IMR-90 (cell line): ENCODE results near the gene DGKQ. TPM values are rescaled to one million over a fixed set of nuclear protein-coding genes. Genes with fewer than 3 reads are reported as not detected.
A peak's percentile ranks its signal among the peaks of the same experiment; 100 is the strongest.

Source experiments
- ATAC-seq: fragments of 200-7000 bp; cut with Tn5 transposase; 2 replicates; pipeline ENCODE4 v1.9.1; 2020; ENCODE audit warnings: low read depth, mild to moderate bottlenecking, moderate library complexity
- BruUV-seq: library from RNA; stranded (reverse); fragments of 400-500 nt; replicated peaks from 2 replicates; lab custom pipeline; 2021; lab: Mats Ljungman, UMichigan
- CTCF ChIA-PET: fragments of 300-600 bp; formaldehyde crosslinking; extraction: SDS; loops from one replicate; lab custom pipeline; 2021; ENCODE audit warnings: antibody characterized with exemption; lab: Yijun Ruan, JAX
- POLR2A ChIA-PET: fragments of 300-600 bp; sonication (Branson Sonifier 250); formaldehyde crosslinking; loops from one replicate; lab custom pipeline; 2022; ENCODE audit warnings: antibody characterized with exemption; ENCODE audit not compliant: unreplicated experiment; lab: Charles Lee
- DNase-seq: peaks from one replicate; pipeline ENCODE4 v3.0.0; 2013
- H2AFZ ChIP-seq: replicated peaks from 2 replicates; pipeline ENCODE3; 2013; ENCODE audit warnings: low read length, mild to moderate bottlenecking; ENCODE audit not compliant: poor library complexity
- H2AK5ac ChIP-seq: 2 replicates; pipeline ENCODE4 v1.6.1; 2013; ENCODE audit warnings: low read depth, low read length, inconsistent platforms
- H2AK9ac ChIP-seq: replicated peaks from 2 replicates; pipeline ENCODE3; 2013; ENCODE audit warnings: mild to moderate bottlenecking, low read depth, low read length, moderate library complexity; ENCODE audit not compliant: poor library complexity
- H2BK120ac ChIP-seq: 2 replicates; pipeline ENCODE4 v1.6.1; 2013; ENCODE audit warnings: low read depth, low read length, inconsistent platforms
- H2BK15ac ChIP-seq: 3 replicates; pipeline ENCODE4 v1.6.1; 2013; ENCODE audit warnings: low read depth, low read length, inconsistent platforms
- H2BK20ac ChIP-seq: 2 replicates; pipeline ENCODE4 v1.6.1; 2013; ENCODE audit warnings: low read depth, mild to moderate bottlenecking, inconsistent platforms, low read length, moderate library complexity
- H2BK5ac ChIP-seq: 2 replicates; pipeline ENCODE4 v1.6.1; 2013; ENCODE audit warnings: mild to moderate bottlenecking, low read depth, low read length, inconsistent platforms; ENCODE audit not compliant: poor library complexity, severe bottlenecking
- H3K14ac ChIP-seq: replicated peaks from 2 replicates; pipeline ENCODE4 v1.6.1; 2013; ENCODE audit warnings: low read depth, low read length, inconsistent platforms
- H3K18ac ChIP-seq: 2 replicates; pipeline ENCODE4 v1.6.1; 2013; ENCODE audit warnings: low read depth, low read length, control low read depth
- H3K23ac ChIP-seq: 2 replicates; pipeline ENCODE4 v1.6.1; 2013; ENCODE audit warnings: low read depth, low read length, inconsistent platforms
- H3K27ac ChIP-seq: 2 replicates; pipeline ENCODE4 v1.5.1; 2013; ENCODE audit warnings: mild to moderate bottlenecking, control low read depth, low read length; ENCODE audit not compliant: insufficient read depth
- H3K27me3 ChIP-seq: 2 replicates; pipeline ENCODE4 v1.6.1; 2013; ENCODE audit warnings: low read length; ENCODE audit not compliant: control insufficient read depth, insufficient read depth
- H3K36me3 ChIP-seq: 2 replicates; pipeline ENCODE4 v1.6.1; 2013; ENCODE audit warnings: low read length, mixed read lengths; ENCODE audit not compliant: control insufficient read depth, insufficient read depth
- H3K4ac ChIP-seq: 2 replicates; pipeline ENCODE4 v1.6.1; 2013; ENCODE audit warnings: low read depth, low read length, inconsistent platforms
- H3K4me1 ChIP-seq: 2 replicates; pipeline ENCODE4 v1.6.1; 2013; ENCODE audit warnings: low read length, mixed read lengths; ENCODE audit not compliant: control insufficient read depth, insufficient read depth
- H3K4me2 ChIP-seq: 2 replicates; pipeline ENCODE4 v1.6.1; 2013; ENCODE audit warnings: low read depth, mild to moderate bottlenecking, control low read depth, low read length, moderate library complexity
- H3K4me3 ChIP-seq: 2 replicates; pipeline ENCODE4 v1.5.1; 2013; ENCODE audit warnings: low read depth, mild to moderate bottlenecking, control low read depth, low read length, moderate library complexity; ENCODE audit not compliant: insufficient read depth
- H3K56ac ChIP-seq: 2 replicates; pipeline ENCODE4 v1.6.1; 2013; ENCODE audit warnings: low read length, inconsistent platforms; ENCODE audit not compliant: insufficient read depth; ENCODE audit errors: extremely low read depth
- H3K79me1 ChIP-seq, 2 experiments: 2 replicates each; pipeline ENCODE4 v1.6.1; 2013; ENCODE audit warnings: low read length in 2 of 2, inconsistent platforms in 1 of 2, low read depth in 1 of 2
- H3K9ac ChIP-seq: 2 replicates; pipeline ENCODE4 v1.6.1; 2013; ENCODE audit warnings: low read depth, low read length, control low read depth
- H3K9me1 ChIP-seq: 2 replicates; pipeline ENCODE4 v1.6.1; 2013; ENCODE audit warnings: low read length, inconsistent platforms; ENCODE audit not compliant: insufficient read depth
- H3K9me3 ChIP-seq: 2 replicates; pipeline ENCODE4 v1.6.1; 2013; ENCODE audit warnings: low read length; ENCODE audit not compliant: control insufficient read depth, insufficient read depth
- H4K20me1 ChIP-seq: 2 replicates; pipeline ENCODE4 v1.6.1; 2013; ENCODE audit warnings: low read length, inconsistent platforms; ENCODE audit not compliant: insufficient read depth
- H4K5ac ChIP-seq: 2 replicates; pipeline ENCODE4 v1.6.1; 2013; ENCODE audit warnings: mild to moderate bottlenecking, low read depth, low read length, control low read depth
- H4K8ac ChIP-seq, 2 experiments: 2 replicates each; pipeline ENCODE4 v1.6.1; 2013; ENCODE audit warnings: low read depth in 2 of 2, low read length in 2 of 2, control low read depth in 1 of 2, inconsistent platforms in 1 of 2
- H4K91ac ChIP-seq: 2 replicates; pipeline ENCODE4 v1.6.1; 2013; ENCODE audit warnings: low read depth, low read length, inconsistent platforms; ENCODE audit not compliant: insufficient read depth
- FOS ChIP-seq: fragments of 150-350 bp; IDR thresholded peaks from 2 replicates; pipeline ENCODE4 v1.6.1; 2016; ENCODE audit warnings: low read depth, low read length
- MAZ ChIP-seq: IDR thresholded peaks from 2 replicates; pipeline ENCODE4 v1.6.1; 2012; ENCODE audit warnings: low read depth, mild to moderate bottlenecking, low read length, improper control_type of control experiment, moderate library complexity, borderline replicate concordance
- RAD21 ChIP-seq: IDR thresholded peaks from 2 replicates; pipeline ENCODE4 v1.6.1; 2012; ENCODE audit warnings: low read length, improper control_type of control experiment
- WGBS, 2 experiments: methylation state at CpG; one replicate each; pipeline versions ENCODE4 v1.1.5 to v1.1.7; 2013; ENCODE audit warnings: missing lambda C conversion rate in 2 of 2; ENCODE audit not compliant: insufficient read length in 1 of 2; ENCODE audit errors: extremely low coverage in 2 of 2; 5-methylcytosine and 5-hydroxymethylcytosine counted together
- dilution Hi-C: fragments of 300-500 bp; cut with HindIII; formaldehyde crosslinking; loops from one replicate; pipeline ENCODE4 v1.14.3; 2018; ENCODE audit warnings: low sequenced_read_pairs; ENCODE audit not compliant: unreplicated experiment
- in situ Hi-C: fragments of 300-500 bp; cut with MboI; formaldehyde crosslinking; loops from 3 replicates; pipeline ENCODE4 v1.14.3; 2019; ENCODE audit warnings: low sequenced_read_pairs, inconsistent platforms, mixed read lengths
- intact Hi-C: fragments of 100-400 bp; cut with micrococcal nuclease; formaldehyde crosslinking; loops from 2 replicates; pipeline ENCODE4 v1.10.0; 2022
- polyA plus RNA-seq, 3 experiments: library from polyadenylated mRNA; depleted of rRNA; stranded (reverse); fragments of >200 nt; gene quantifications; 2 replicates each; pipeline ENCODE4 v1.2.3, GENCODE V29; 2012; ENCODE audit warnings: low replicate concordance in 1 of 3
- total RNA-seq: library from RNA; depleted of rRNA; stranded (reverse); fragments of >200 nt; gene quantifications from 2 replicates; pipeline ENCODE4 v1.2.3, GENCODE V29; 2012
- TF ChIP-seq, protein P1 (sequence below): conservative IDR thresholded peaks from 2 replicates; pipeline ENCODE4 v1.5.1; 2012; ENCODE audit warnings: mild to moderate bottlenecking, low read depth, low read length, improper control_type of control experiment

DGKQ gene
- total and polyA plus RNA-seq, 2 of the 4 experiments (the other 2 are of a cell fraction), result 4.3 to 15.6 TPM

DNA sequence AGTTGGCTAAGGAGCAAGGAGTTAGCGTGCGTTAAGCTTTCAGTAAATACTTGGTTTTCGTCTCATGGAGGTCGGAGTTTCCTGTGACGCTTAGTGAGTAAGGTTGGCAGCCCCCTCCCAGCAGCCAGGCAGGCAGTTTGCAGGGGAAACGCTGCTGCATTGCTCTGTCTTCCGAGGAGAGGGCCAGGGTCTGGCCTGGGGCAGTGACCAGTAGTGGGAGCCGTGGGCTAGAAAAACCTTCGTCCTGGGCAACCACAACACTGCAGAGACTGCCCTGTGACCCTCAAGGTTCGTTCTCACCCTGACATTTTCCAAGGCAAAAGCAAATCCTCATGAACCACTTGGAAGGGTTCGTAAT is 40.7 kb downstream of the DGKQ start:
- Histone ChIP-seq H3K9ac (peak overlapping the region; percentile 85), H3K4me2 (peak overlapping the region; percentile 94), H2BK5ac (no peak overlapping the region), H2BK15ac (no peak overlapping the region), H3K4me3 (peak overlapping the region; percentile 78), H3K4ac (peak overlapping the region; percentile 47), H2BK20ac (no peak overlapping the region), H4K91ac (0 out of 2 replicates have a peak overlapping the region, but pooled peaks have one; percentile 3), H3K9me3 (no peaks in the 10 kb centered on the region), H3K36me3 (no peaks in the 10 kb centered on the region), H3K4me1 (peaks cover 11% of the 10 kb centered on the region), H4K8ac (peak overlapping the region; percentile 36 to 87; a peak in 3 of 4 replicates), H3K56ac (peak overlapping the region; percentile 77; the same call in 1 of the 2 replicates), H3K79me1 (peaks cover 9 to 50% of the 10 kb centered on the region in 2 experiments), H2AK5ac (peak overlapping the region; percentile 23; the same call in 1 of the 2 replicates), H3K9me1 (peaks cover 22% of the 10 kb centered on the region), H3K14ac (peak overlapping the region; percentile 82; the same call in 1 of the 2 replicates), H2BK120ac (no peak overlapping the region), H3K27me3 (no peaks in the 10 kb centered on the region), H3K27ac (peak overlapping the region; percentile 65), H2AFZ (peak overlapping the region; percentile 94), H4K20me1 (peaks cover 41% of the 10 kb centered on the region), H4K5ac (peak overlapping the region; percentile 47), H3K23ac (peak overlapping the region; percentile 58; the same call in 1 of the 2 replicates), H3K18ac (no peak overlapping the region), H2AK9ac (peak overlapping the region; percentile 70)
- in situ Hi-C loops, result no loop called here
- no TSS peak for BruUV-seq
- TF ChIP-seq FOS (no peak), MAZ (no peak), RAD21 (0 out of 2 replicates have a peak, but pooled peaks have one; percentile 15)
- TF ChIP-seq, protein P1, sequence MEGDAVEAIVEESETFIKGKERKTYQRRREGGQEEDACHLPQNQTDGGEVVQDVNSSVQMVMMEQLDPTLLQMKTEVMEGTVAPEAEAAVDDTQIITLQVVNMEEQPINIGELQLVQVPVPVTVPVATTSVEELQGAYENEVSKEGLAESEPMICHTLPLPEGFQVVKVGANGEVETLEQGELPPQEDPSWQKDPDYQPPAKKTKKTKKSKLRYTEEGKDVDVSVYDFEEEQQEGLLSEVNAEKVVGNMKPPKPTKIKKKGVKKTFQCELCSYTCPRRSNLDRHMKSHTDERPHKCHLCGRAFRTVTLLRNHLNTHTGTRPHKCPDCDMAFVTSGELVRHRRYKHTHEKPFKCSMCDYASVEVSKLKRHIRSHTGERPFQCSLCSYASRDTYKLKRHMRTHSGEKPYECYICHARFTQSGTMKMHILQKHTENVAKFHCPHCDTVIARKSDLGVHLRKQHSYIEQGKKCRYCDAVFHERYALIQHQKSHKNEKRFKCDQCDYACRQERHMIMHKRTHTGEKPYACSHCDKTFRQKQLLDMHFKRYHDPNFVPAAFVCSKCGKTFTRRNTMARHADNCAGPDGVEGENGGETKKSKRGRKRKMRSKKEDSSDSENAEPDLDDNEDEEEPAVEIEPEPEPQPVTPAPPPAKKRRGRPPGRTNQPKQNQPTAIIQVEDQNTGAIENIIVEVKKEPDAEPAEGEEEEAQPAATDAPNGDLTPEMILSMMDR, result 0 out of 2 replicates have a peak, but pooled peaks have one; percentile 2
- ChIA-PET CTCF (interaction anchor here (1.2 kb wide), 1 partner anchor 42 kb away, joined by 3 read pairs; no protein-coding TSS in a partner anchor), POLR2A (no interaction called here)
- peak; percentile 6 for ATAC-seq
- intact Hi-C loops, result loop anchor here (10.0 kb wide), 1 partner anchor 148 kb away; no protein-coding TSS in a partner anchor
- peak; percentile 23 for DNase-seq
- dilution Hi-C loops, result no loop called here
- 6% methylated on average over 2 of the region's 11 CpGs; no CpG with 5 or more reads in 1 of the 2 experiments for WGBS, 2 experiments
